HG03520 (cell line): Measurements from ENCODE around the gene TSTD2.
"Not testable (repeated sequence)": the region's sequence is repeated elsewhere in the genome, so short reads cannot be mapped to it uniquely, and the experiment has no call there.

Experiments used
- ATAC-seq: cut with Tn5 transposase; IDR thresholded peaks from one replicate; pipeline ENCODE4 v1.9.1; 2021; ENCODE audit warnings: mild to moderate bottlenecking, moderate library complexity; ENCODE audit not compliant: unreplicated experiment

Gene TSTD2

GRCh38 chr9:97632248-97632984 is 752 bp downstream of the TSTD2 start:
- peak; percentile 3 for ATAC-seq

- ATAC-seq: no peak
These were observed 2.6 kb downstream of the TSTD2 start for GRCh38 chr9:97630591-97630990.

GRCh38 chr9:97629156-97629555 is 4.0 kb downstream of the TSTD2 start:
- ATAC-seq: no peak

GRCh38 chr9:97628668-97629067 is 4.5 kb downstream of the TSTD2 start:
- ATAC-seq: no peak

- ATAC-seq: no peak
These were observed 5.5 kb downstream of the TSTD2 start for GRCh38 chr9:97627624-97628023.

GRCh38 chr9:97625620-97626019 is 7.5 kb downstream of the TSTD2 start:
- ATAC-seq: no peak

- ATAC-seq: no peak
These were observed 9.2 kb downstream of the TSTD2 start for GRCh38 chr9:97623946-97624345.

GRCh38 chr9:97622483-97622882 is 10.7 kb downstream of the TSTD2 start:
- not testable (repeated sequence) for ATAC-seq

- not testable (repeated sequence) for ATAC-seq
These were observed 13.1 kb downstream of the TSTD2 start for GRCh38 chr9:97620063-97620462.

- peak; percentile 51 for ATAC-seq
These were observed 15.2 kb downstream of the TSTD2 start for GRCh38 chr9:97617939-97618416.

GRCh38 chr9:97615439-97616072 is 17.6 kb downstream of the TSTD2 start:
- ATAC-seq: no peak

- no peak for ATAC-seq
These were observed 28.1 kb downstream of the TSTD2 start for GRCh38 chr9:97604901-97605645.

GRCh38 chr9:97602430-97602829 is 30.7 kb downstream of the TSTD2 start:
- ATAC-seq: no peak

GRCh38 chr9:97601228-97601898 is 31.8 kb downstream of the TSTD2 start:
- ATAC-seq: no peak

- ATAC-seq: no peak
These were observed 32.5 kb downstream of the TSTD2 start for GRCh38 chr9:97600531-97601227.

GRCh38 chr9:97599314-97599846 is 33.8 kb downstream of the TSTD2 start:
- no peak for ATAC-seq

GRCh38 chr9:97598461-97599288 is 34.5 kb downstream of the TSTD2 start:
- peak; percentile 76 for ATAC-seq

- no peak for ATAC-seq
These were observed 36.3 kb downstream of the TSTD2 start for GRCh38 chr9:97596906-97597305.

GRCh38 chr9:97594381-97594921 is 38.7 kb downstream of the TSTD2 start:
- no peak for ATAC-seq
